HG02588 (cell line): Measurements from ENCODE around the gene ASIC4.

ENCODE experiments used
- ATAC-seq: cut with Tn5 transposase; IDR thresholded peaks from one replicate; pipeline ENCODE4 v1.9.1; 2021; ENCODE audit warnings: mild to moderate bottlenecking, moderate library complexity; ENCODE audit not compliant: unreplicated experiment

ASIC4 gene

GRCh38 chr2:219565130-219566080, 51.1 kb downstream of the ASIC4 start:
- no peak for ATAC-seq

GRCh38 chr2:219566640-219567039, 52.4 kb downstream of the ASIC4 start:
- ATAC-seq, result no peak

GRCh38 chr2:219567131-219567530, 52.8 kb downstream of the ASIC4 start:
- ATAC-seq, result no peak

- ATAC-seq, result no peak
These were observed 53.6 kb downstream of the ASIC4 start for GRCh38 chr2:219567791-219568361.

- ATAC-seq, result no peak
These were observed 54.8 kb downstream of the ASIC4 start for GRCh38 chr2:219569041-219569440.

- no peak for ATAC-seq
These were observed 55.4 kb downstream of the ASIC4 start for GRCh38 chr2:219569635-219570034.

GRCh38 chr2:219570194-219570923, 56.1 kb downstream of the ASIC4 start:
- ATAC-seq, result no peak

- no peak for ATAC-seq
These were observed 56.6 kb downstream of the ASIC4 start for GRCh38 chr2:219570924-219571310.

GRCh38 chr2:219571311-219572236, 57.3 kb downstream of the ASIC4 start, which contains the start of gene OBSL1:
Gene OBSL1 (minus strand): TSS chr2:219571539. CDS start chr2:219571232, 307 bp downstream.
- ATAC-seq, result no peak

GRCh38 chr2:219572237-219573001, 58.1 kb downstream of the ASIC4 start, which contains the start of gene INHA:
Gene INHA (plus strand): TSS chr2:219572310. CDS start chr2:219572375, 65 bp downstream.
- no peak for ATAC-seq

- no peak for ATAC-seq
These were observed 58.9 kb downstream of the ASIC4 start for GRCh38 chr2:219573166-219573565.

- ATAC-seq, result no peak
These were observed 60.4 kb downstream of the ASIC4 start for GRCh38 chr2:219574484-219575311.

GRCh38 chr2:219575566-219576504, 61.6 kb downstream of the ASIC4 start:
- no peak for ATAC-seq

GRCh38 chr2:219576505-219577388, 62.5 kb downstream of the ASIC4 start:
- ATAC-seq, result no peak

- no peak for ATAC-seq
These were observed 64.7 kb downstream of the ASIC4 start for GRCh38 chr2:219578811-219579613.

- ATAC-seq, result no peak
These were observed 67.1 kb downstream of the ASIC4 start for GRCh38 chr2:219581346-219581745.
